ENCODE data around the gene CCDC196. TPM values are rescaled to one million over a fixed set of nuclear protein-coding genes. Genes with fewer than 3 reads are reported as not detected.

Gene CCDC196
- total and polyA plus RNA-seq, 2 experiments from 2014 or later, result 0.13 TPM; not detected in 1

- H3K4me1 ChIP-seq (ENCODE audit: low read depth), result no peaks in the 10 kb centered on the region
- no peak for TF ChIP-seq CTCF (IDR thresholded peaks at IDR 0.05; ENCODE audit: low read depth, low read length)
- DNase-seq (ENCODE audit: low read depth in 1 of 2, low spot score in 1 of 2), result no peak
- H3K4me3 ChIP-seq, result no peak overlapping the region
- H3K27ac ChIP-seq, result no peak overlapping the region
- H3K36me3 ChIP-seq, result no peaks in the 10 kb centered on the region
- no peaks in the 10 kb centered on the region for H3K9me3 ChIP-seq (ENCODE audit: low read depth)
- no peaks in the 10 kb centered on the region for H3K27me3 ChIP-seq
These were observed 14.6 kb upstream of the CCDC196 start for GRCh38 chr14:66471584-66471983.

GRCh38 chr14:66472251-66472650 lies 13.9 kb upstream of the CCDC196 start:
- H3K36me3 ChIP-seq, result no peaks in the 10 kb centered on the region
- no peaks in the 10 kb centered on the region for H3K9me3 ChIP-seq (ENCODE audit: low read depth)
- DNase-seq (ENCODE audit: low read depth in 1 of 2, low spot score in 1 of 2), result no peak
- no peak for TF ChIP-seq CTCF (IDR thresholded peaks at IDR 0.05; ENCODE audit: low read depth, low read length)
- no peak overlapping the region for H3K27ac ChIP-seq
- no peaks in the 10 kb centered on the region for H3K4me1 ChIP-seq (ENCODE audit: low read depth)
- H3K4me3 ChIP-seq, result no peak overlapping the region
- H3K27me3 ChIP-seq, result no peaks in the 10 kb centered on the region

GRCh38 chr14:66473223-66473622 lies 12.9 kb upstream of the CCDC196 start:
- Histone ChIP-seq H3K27ac (no peak overlapping the region), H3K9me3 (ENCODE audit: low read depth) (no peaks in the 10 kb centered on the region), H3K4me3 (no peak overlapping the region), H3K27me3 (no peaks in the 10 kb centered on the region), H3K4me1 (ENCODE audit: low read depth) (no peaks in the 10 kb centered on the region), H3K36me3 (no peaks in the 10 kb centered on the region)
- DNase-seq (ENCODE audit: low read depth in 1 of 2, low spot score in 1 of 2), result no peak
- TF ChIP-seq CTCF (IDR thresholded peaks at IDR 0.05; ENCODE audit: low read depth, low read length), result no peak

- no peak for DNase-seq (ENCODE audit: low read depth in 1 of 2, low spot score in 1 of 2)
- Histone ChIP-seq H3K27ac (no peak overlapping the region), H3K4me3 (no peak overlapping the region), H3K9me3 (ENCODE audit: low read depth) (no peaks in the 10 kb centered on the region), H3K4me1 (ENCODE audit: low read depth) (no peaks in the 10 kb centered on the region), H3K27me3 (no peaks in the 10 kb centered on the region), H3K36me3 (no peaks in the 10 kb centered on the region)
- TF ChIP-seq CTCF (IDR thresholded peaks at IDR 0.05; ENCODE audit: low read depth, low read length), result no peak
These were observed 9.2 kb upstream of the CCDC196 start for GRCh38 chr14:66476964-66477363.

- Histone ChIP-seq H3K27me3 (no peaks in the 10 kb centered on the region), H3K27ac (no peak overlapping the region), H3K4me3 (no peak overlapping the region), H3K4me1 (ENCODE audit: low read depth) (no peaks in the 10 kb centered on the region), H3K36me3 (no peaks in the 10 kb centered on the region), H3K9me3 (ENCODE audit: low read depth) (no peaks in the 10 kb centered on the region)
- no peak for DNase-seq (ENCODE audit: low read depth in 1 of 2, low spot score in 1 of 2)
- TF ChIP-seq CTCF (IDR thresholded peaks at IDR 0.05; ENCODE audit: low read depth, low read length), result no peak
These were observed 8.6 kb upstream of the CCDC196 start for GRCh38 chr14:66477567-66477966.

- peaks cover 7% of the 10 kb centered on the region for H3K4me1 ChIP-seq (ENCODE audit: low read depth)
- H3K27me3 ChIP-seq, result no peaks in the 10 kb centered on the region
- no peaks in the 10 kb centered on the region for H3K9me3 ChIP-seq (ENCODE audit: low read depth)
- DNase-seq (ENCODE audit: low read depth in 1 of 2, low spot score in 1 of 2), result no peak
- H3K27ac ChIP-seq, result no peak overlapping the region
- H3K4me3 ChIP-seq, result no peak overlapping the region
- H3K36me3 ChIP-seq, result no peaks in the 10 kb centered on the region
- TF ChIP-seq CTCF (IDR thresholded peaks at IDR 0.05; ENCODE audit: low read depth, low read length), result no peak
These were observed 3.3 kb upstream of the CCDC196 start for GRCh38 chr14:66482873-66483272.
